ENCODE measurements around the gene SLC25A15.

Gene SLC25A15

GRCh38 chr13:40789275-40790153, at the start of gene SLC25A15:
Gene SLC25A15 (plus strand): TSS chr13:40789611. CDS start chr13:40793227, 3,616 bp downstream.
- peak; percentile 65 for DNase-seq

- no peak for DNase-seq
Observed at GRCh38 chr13:40749327-40749726, 40.1 kb upstream of the SLC25A15 start.

GRCh38 chr13:40755082-40755700, 34.2 kb upstream of the SLC25A15 start:
- DNase-seq = no peak

GRCh38 chr13:40756042-40756441, 33.4 kb upstream of the SLC25A15 start:
- DNase-seq = no peak

GRCh38 chr13:40758811-40759210, 30.6 kb upstream of the SLC25A15 start:
- DNase-seq = no peak

GRCh38 chr13:40762849-40763248, 26.6 kb upstream of the SLC25A15 start:
- no peak for DNase-seq

GRCh38 chr13:40764587-40765403, 24.6 kb upstream of the SLC25A15 start:
- DNase-seq = no peak

GRCh38 chr13:40765602-40766001, 23.8 kb upstream of the SLC25A15 start:
- DNase-seq = no peak

- no peak for DNase-seq
Observed at GRCh38 chr13:40769970-40770369, 19.4 kb upstream of the SLC25A15 start.

GRCh38 chr13:40770609-40770933, 18.8 kb upstream of the SLC25A15 start:
- DNase-seq = no peak

GRCh38 chr13:40770934-40771618, 18.3 kb upstream of the SLC25A15 start, which contains the start of gene MRPS31:
Gene MRPS31 (minus strand): TSS chr13:40771190. CDS start chr13:40771136, 54 bp downstream.
- peak; percentile 93 for DNase-seq

GRCh38 chr13:40772765-40773473, 16.5 kb upstream of the SLC25A15 start:
- no peak for DNase-seq

- no peak for DNase-seq
Observed at GRCh38 chr13:40774672-40775071, 14.7 kb upstream of the SLC25A15 start.

- DNase-seq = no peak
Observed at GRCh38 chr13:40776232-40776631, 13.2 kb upstream of the SLC25A15 start.

GRCh38 chr13:40776681-40777165, 12.7 kb upstream of the SLC25A15 start:
- DNase-seq = peak; percentile 49

- peak; percentile 27 for DNase-seq
Observed at GRCh38 chr13:40777166-40777808, 12.1 kb upstream of the SLC25A15 start.

- no peak for DNase-seq
Observed at GRCh38 chr13:40777809-40778175, 11.6 kb upstream of the SLC25A15 start.

- no peak for DNase-seq
Observed at GRCh38 chr13:40779049-40779448, 10.4 kb upstream of the SLC25A15 start.

- no peak for DNase-seq
Observed at GRCh38 chr13:40779796-40780285, 9.6 kb upstream of the SLC25A15 start.

- DNase-seq = no peak
Observed at GRCh38 chr13:40780822-40781401, 8.5 kb upstream of the SLC25A15 start.

GRCh38 chr13:40781717-40782116, 7.7 kb upstream of the SLC25A15 start:
- DNase-seq = no peak
